GM10847 (cell line): ENCODE results near the gene NDUFS7.
A peak's percentile ranks its signal among the peaks of the same experiment; 100 is the strongest.

Source experiments
- POLR2A ChIP-seq: IDR thresholded peaks from 2 replicates; pipeline ENCODE4 v1.6.1; 2011; ENCODE audit not compliant: insufficient read length; ENCODE audit errors: extremely low read depth

Gene NDUFS7

GRCh38 chr19:1383312-1384084 is at the start of gene NDUFS7:
TSS of gene NDUFS7 (plus strand) at chr19:1383907. CDS start at chr19:1383927, 20 bp downstream.
- TF ChIP-seq POLR2A = peak; percentile 74

DNA sequence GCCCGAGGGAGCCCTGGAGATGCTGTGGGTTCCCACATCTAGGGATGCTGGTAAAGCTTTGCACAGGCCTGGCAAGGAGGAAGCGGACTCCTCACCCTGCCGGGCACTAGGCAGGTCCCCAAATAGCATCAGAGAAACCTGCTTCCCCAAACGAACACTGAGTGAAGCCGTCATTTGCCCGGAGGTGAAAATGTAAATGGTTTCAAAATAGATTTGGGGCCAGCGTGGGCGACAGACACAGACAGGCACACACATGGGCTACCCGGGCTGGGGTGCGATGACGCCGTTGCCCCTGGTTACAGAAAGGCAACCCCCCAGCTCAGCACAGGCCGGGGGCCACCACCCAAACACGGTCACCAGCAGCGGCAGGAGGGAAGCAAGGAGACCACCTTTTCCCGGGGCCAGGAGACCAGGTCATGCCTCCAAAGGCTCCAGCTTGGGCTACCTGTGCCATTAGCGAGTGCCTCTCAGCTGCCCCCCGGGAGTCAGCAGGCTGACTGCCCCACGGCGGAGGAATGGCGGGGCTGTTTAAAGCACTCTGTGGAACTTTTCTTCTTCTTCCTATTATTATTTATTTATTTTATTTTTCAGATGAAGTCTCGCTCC is 47.5 kb upstream of the NDUFS7 start:
- no peak for TF ChIP-seq POLR2A

GRCh38 chr19:1340681-1341469 is 42.8 kb upstream of the NDUFS7 start:
- TF ChIP-seq POLR2A = no peak

- TF ChIP-seq POLR2A = no peak
Observed at GRCh38 chr19:1343041-1343440, 40.7 kb upstream of the NDUFS7 start.

DNA sequence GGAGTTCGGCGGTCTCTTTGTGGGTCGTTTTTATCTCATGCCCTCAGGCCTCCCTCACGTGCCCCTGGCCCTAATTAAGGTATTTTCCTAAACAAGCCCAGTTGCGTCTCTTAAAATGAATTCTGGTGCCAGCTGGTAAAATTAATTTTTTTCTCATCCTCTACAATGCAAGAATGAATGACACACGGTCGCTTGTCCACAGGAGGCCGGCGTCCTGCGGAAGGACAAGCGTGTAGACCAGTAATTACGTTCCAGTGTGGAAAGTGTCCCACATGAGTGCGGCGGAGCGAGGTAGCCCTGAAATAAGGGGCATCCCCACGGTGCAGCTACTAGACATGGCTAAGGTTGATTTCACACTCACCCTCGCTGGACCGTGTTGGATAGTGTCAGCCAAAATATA is 34.5 kb upstream of the NDUFS7 start:
- no peak for TF ChIP-seq POLR2A

DNA sequence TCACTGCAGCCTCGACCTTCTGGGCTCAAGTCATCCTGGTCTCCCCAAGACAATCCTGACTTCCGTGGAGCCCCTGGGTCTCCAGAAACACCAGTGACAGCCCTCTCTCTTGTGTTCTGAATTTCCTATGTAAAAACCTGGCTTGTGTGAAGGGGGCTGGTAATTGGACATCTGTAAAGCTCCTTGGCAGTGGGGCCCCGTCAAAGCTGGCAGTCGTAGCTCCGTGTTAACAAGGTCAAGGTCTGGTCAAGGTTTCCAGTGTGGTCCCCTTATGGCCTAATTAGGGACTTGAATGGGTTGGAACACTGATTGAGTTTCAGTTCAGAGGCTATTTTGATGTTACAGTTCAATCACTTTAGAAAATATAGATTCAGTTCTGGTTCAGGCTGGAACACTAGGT is 32.8 kb upstream of the NDUFS7 start:
- TF ChIP-seq POLR2A = no peak

GRCh38 chr19:1351381-1351851 is 32.3 kb upstream of the NDUFS7 start:
- no peak for TF ChIP-seq POLR2A

- TF ChIP-seq POLR2A = no peak
Observed at GRCh38 chr19:1353144-1353543, 30.6 kb upstream of the NDUFS7 start.

- peak; percentile 2 for TF ChIP-seq POLR2A
Observed at GRCh38 chr19:1354970-1355567, 28.6 kb upstream of the NDUFS7 start.

GRCh38 chr19:1355568-1356507 is 27.9 kb upstream of the NDUFS7 start:
- TF ChIP-seq POLR2A = no peak

GRCh38 chr19:1356508-1356865 is 27.2 kb upstream of the NDUFS7 start:
- TF ChIP-seq POLR2A = no peak

DNA sequence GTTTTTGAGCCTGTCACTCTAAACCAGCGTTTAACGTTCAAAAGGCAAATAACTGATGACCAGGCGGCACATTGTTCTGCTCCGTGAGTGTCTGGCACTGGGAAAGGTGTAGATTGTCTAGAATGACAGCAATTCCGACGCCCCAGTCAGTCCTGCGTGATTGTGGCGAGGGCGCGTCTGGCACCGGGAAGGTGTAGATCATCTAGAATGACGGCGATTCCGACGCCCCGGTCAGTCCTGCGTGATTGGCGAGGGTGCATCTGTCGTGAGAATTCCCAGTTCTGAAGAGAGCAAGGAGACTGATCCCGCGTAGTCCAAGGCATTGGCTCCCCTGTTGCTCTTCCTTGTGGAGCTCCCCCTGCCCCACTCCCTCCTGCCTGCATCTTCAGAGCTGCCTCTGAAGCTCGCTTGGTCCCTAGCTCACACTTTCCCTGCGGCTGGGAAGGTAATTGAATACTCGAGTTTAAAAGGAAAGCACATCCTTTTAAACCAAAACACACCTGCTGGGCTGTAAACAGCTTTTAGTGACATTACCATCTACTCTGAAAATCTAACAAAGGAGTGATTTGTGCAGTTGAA is 26.1 kb upstream of the NDUFS7 start:
- TF ChIP-seq POLR2A = no peak

GRCh38 chr19:1360126-1360817 is 23.4 kb upstream of the NDUFS7 start:
- TF ChIP-seq POLR2A = no peak

- TF ChIP-seq POLR2A = no peak
Observed at GRCh38 chr19:1360818-1361461, 22.8 kb upstream of the NDUFS7 start.
